SK-N-SH (cell line): ENCODE measurements around the gene TNS4. TPM values are rescaled to one million over a fixed set of nuclear protein-coding genes. Genes with fewer than 3 reads are reported as not detected.

ENCODE experiments used
- CTCF ChIA-PET: fragments of 300-600, 350-600 bp; formaldehyde crosslinking; extraction: SDS; loops from one replicate; lab custom pipeline; 2021; lab: Yijun Ruan, JAX
- POLR2A ChIA-PET: fragments of 350-600 bp; sonication (Branson Sonifier 250); formaldehyde crosslinking; extraction: SDS; loops from one replicate; lab custom pipeline; 2020; ENCODE audit warnings: antibody characterized with exemption, inconsistent platforms; lab: Yijun Ruan, JAX
- DNase-seq: peaks from one replicate; pipeline ENCODE4 v3.0.0; 2012
- H2AFZ ChIP-seq: fragments of 200-600 bp; sonication (generic); 2 replicates; pipeline ENCODE4 v1.8.1; 2016; ENCODE audit warnings: antibody characterized with exemption, mild to moderate bottlenecking, low read depth
- H3F3A ChIP-seq: fragments of 200-600 bp; sonication (generic); replicated peaks from 2 replicates; pipeline ENCODE3; 2016; ENCODE audit warnings: antibody characterized with exemption, mild to moderate bottlenecking; ENCODE audit not compliant: insufficient read depth
- H3K27ac ChIP-seq, 2 experiments: fragments of 200-500 bp in 1 of 2; fragments of 200-600 bp in 1 of 2; sonication (Bioruptor generic) in 1 of 2; sonication (generic), shearing (Covaris generic) in 1 of 2; 2 replicates each; pipeline versions ENCODE4 v1.5.1 to v1.6.1; 2014 to 2016; ENCODE audit warnings: low read depth in 2 of 2, inconsistent platforms in 1 of 2, low read length in 1 of 2, mild to moderate bottlenecking in 1 of 2, mixed read lengths in 1 of 2
- H3K27me3 ChIP-seq: fragments of 200-600 bp; sonication (generic), shearing (Covaris generic); 2 replicates; pipeline ENCODE4 v1.6.1; 2016; ENCODE audit warnings: mixed run types; ENCODE audit not compliant: insufficient read depth
- H3K36me3 ChIP-seq, 2 experiments: fragments of 200-500 bp in 1 of 2; fragments of 200-600 bp in 1 of 2; sonication (Bioruptor generic) in 1 of 2; sonication (generic) in 1 of 2; replicated peaks in 1 of 2; 2 replicates each; pipeline versions ENCODE3 to v1.5.1; 2014 to 2016; ENCODE audit warnings: low read length in 1 of 2, mild to moderate bottlenecking in 1 of 2; ENCODE audit not compliant: insufficient read depth in 2 of 2, control insufficient read depth in 1 of 2
- H3K4me1 ChIP-seq, 2 experiments: fragments of 200-500 bp in 1 of 2; fragments of 200-600 bp in 1 of 2; sonication (Bioruptor generic) in 1 of 2; sonication (generic), shearing (Covaris generic) in 1 of 2; 2 replicates each; pipeline versions ENCODE4 v1.5.1 to v1.6.1; 2014 to 2016; ENCODE audit warnings: low read depth in 1 of 2, low read length in 1 of 2, mixed run types in 1 of 2; ENCODE audit not compliant: insufficient read depth in 2 of 2, control insufficient read depth in 1 of 2
- H3K4me2 ChIP-seq: fragments of 200-600 bp; sonication (generic), shearing (Covaris generic); 2 replicates; pipeline ENCODE4 v1.6.1; 2017; ENCODE audit warnings: mixed run types
- H3K4me3 ChIP-seq, 2 experiments: fragments of 200-500 bp in 1 of 2; fragments of 200-600 bp in 1 of 2; sonication (Bioruptor generic) in 1 of 2; sonication (generic), shearing (Covaris generic) in 1 of 2; 2 replicates each; pipeline versions ENCODE4 v1.5.1 to v1.8.1; 2014 to 2016; ENCODE audit warnings: low read depth in 2 of 2, inconsistent platforms in 1 of 2, low read length in 1 of 2, mild to moderate bottlenecking in 1 of 2, mixed read lengths in 1 of 2, moderate library complexity in 1 of 2
- H3K79me2 ChIP-seq: fragments of 200-600 bp; sonication (generic); 2 replicates; pipeline ENCODE4 v1.8.1; 2017; ENCODE audit warnings: mild to moderate bottlenecking; ENCODE audit not compliant: insufficient read depth
- H3K9ac ChIP-seq: fragments of 200-600 bp; sonication (generic); 2 replicates; pipeline ENCODE4 v1.6.1; 2017; ENCODE audit warnings: mixed run types
- H3K9me2 ChIP-seq: fragments of 200-600 bp; sonication (generic); 2 replicates; pipeline ENCODE4 v1.6.1; 2017; ENCODE audit warnings: mixed run types
- H3K9me3 ChIP-seq: fragments of 200-600 bp; sonication (generic); 2 replicates; pipeline ENCODE4 v1.6.1; 2017; ENCODE audit warnings: mixed run types, mild to moderate bottlenecking, moderate library complexity
- H4K20me1 ChIP-seq: fragments of 200-600 bp; sonication (generic); 2 replicates; pipeline ENCODE4 v1.6.1; 2017; ENCODE audit warnings: mild to moderate bottlenecking, mixed run types; ENCODE audit not compliant: insufficient read depth
- CHD2 ChIP-seq: fragments of 150-350 bp; IDR thresholded peaks from 2 replicates; pipeline ENCODE4 v1.6.1; 2018; ENCODE audit warnings: low read length; ENCODE audit not compliant: partially characterized antibody
- CTCF ChIP-seq: fragments of 200-600 bp; sonication (generic); IDR thresholded peaks from 2 replicates; pipeline ENCODE4 v1.6.1; 2017; ENCODE audit warnings: antibody characterized with exemption, mild to moderate bottlenecking, moderate library complexity
- EP300 ChIP-seq, 2 experiments: IDR thresholded peaks; 2 replicates each; pipeline versions ENCODE4 v1.4.0 to v1.6.1; 2012; ENCODE audit warnings: borderline replicate concordance in 1 of 2, low read depth in 1 of 2, low read length in 1 of 2
- GATA2 ChIP-seq: sonication (generic); formaldehyde crosslinking; IDR thresholded peaks from 2 replicates; pipeline ENCODE4 v1.5.0; 2020; ENCODE audit warnings: mild to moderate bottlenecking, missing genetic modification reagents
- JUND ChIP-seq: IDR thresholded peaks from 2 replicates; pipeline ENCODE4 v1.4.0; 2012
- MAX ChIP-seq: IDR thresholded peaks from 2 replicates; pipeline ENCODE4 v1.4.0; 2012; ENCODE audit warnings: low read depth
- NFIC ChIP-seq: IDR thresholded peaks from 2 replicates; pipeline ENCODE4 v1.4.0; 2012; ENCODE audit warnings: borderline replicate concordance
- NRF1 ChIP-seq: IDR thresholded peaks from 2 replicates; pipeline ENCODE4 v1.6.1; 2012; ENCODE audit warnings: low read depth, mild to moderate bottlenecking, low read length
- RAD21 ChIP-seq: IDR thresholded peaks from 2 replicates; pipeline ENCODE4 v1.6.1; 2012; ENCODE audit warnings: mild to moderate bottlenecking, low read length
- RCOR1 ChIP-seq: fragments of 150-350 bp; IDR thresholded peaks from 2 replicates; pipeline ENCODE4 v1.6.1; 2017; ENCODE audit warnings: antibody characterized with exemption, low read length
- REST ChIP-seq: IDR thresholded peaks from 2 replicates; pipeline ENCODE4 v1.6.1; 2012; ENCODE audit warnings: mild to moderate bottlenecking, low read depth, low read length, moderate library complexity
- RFX5 ChIP-seq: IDR thresholded peaks from 2 replicates; pipeline ENCODE4 v1.6.1; 2012; ENCODE audit warnings: mild to moderate bottlenecking, improper control_type of control experiment, low read length
- TAF1 ChIP-seq: IDR thresholded peaks from 2 replicates; pipeline ENCODE4 v1.6.1; 2012; ENCODE audit warnings: low read depth, mild to moderate bottlenecking, low read length, moderate library complexity, borderline replicate concordance
- TEAD4 ChIP-seq: IDR thresholded peaks from 2 replicates; pipeline ENCODE4 v1.4.0; 2012; ENCODE audit warnings: mild to moderate bottlenecking, borderline replicate concordance; ENCODE audit not compliant: insufficient read depth
- USF1 ChIP-seq: IDR thresholded peaks from 2 replicates; pipeline ENCODE4 v1.4.0; 2012; ENCODE audit warnings: low read depth, borderline replicate concordance
- YY1 ChIP-seq: IDR thresholded peaks from 2 replicates; pipeline ENCODE4 v1.4.0; 2012; ENCODE audit warnings: low read depth, mild to moderate bottlenecking
- ZBTB33 ChIP-seq: IDR thresholded peaks from 2 replicates; pipeline ENCODE4 v1.4.0; 2012; ENCODE audit warnings: low read depth, borderline replicate concordance
- WGBS: methylation state at CpG from one replicate; pipeline ENCODE4 v1.1.6; 2017; ENCODE audit warnings: low lambda C conversion rate; 5-methylcytosine and 5-hydroxymethylcytosine counted together
- polyA plus RNA-seq, 3 experiments: library from polyadenylated mRNA; depleted of rRNA; stranded (reverse); fragments of >200 nt; gene quantifications; 2 replicates each; pipeline ENCODE4 v1.2.3, GENCODE V29; 2012

TNS4 gene
- polyA plus RNA-seq, 1 of the 3 experiments (the other 2 are of a cell fraction) = not detected

GRCh38 chr17:40522961-40523310, 21.5 kb upstream of the TNS4 start:
- POLR2A ChIA-PET = no interaction called here
- Histone ChIP-seq H3K4me2 (no peak overlapping the region), H3K4me3 (no peak overlapping the region), H2AFZ (no peak overlapping the region), H3K27me3 (no peaks in the 10 kb centered on the region), H3K9me3 (0 out of 2 replicates have a peak, but pooled peaks cover 6% of the 10 kb centered on the region), H3K4me1 (peaks cover 0 to 6% of the 10 kb centered on the region in 2 experiments; a peak in 2 of 4 replicates), H3K9me2 (no peaks in the 10 kb centered on the region), H4K20me1 (no peaks in the 10 kb centered on the region), H3K27ac (no peak overlapping the region), H3K79me2 (no peaks in the 10 kb centered on the region), H3K36me3 (no peaks in the 10 kb centered on the region), H3K9ac (no peak overlapping the region), H3F3A (peaks cover 19% of the 10 kb centered on the region)
- WGBS = 91% methylated on average over 5 of the region's 5 CpGs
- CTCF ChIA-PET = interaction anchor here (4.5 kb wide), 1 partner anchor 10 kb away, joined by 21 read pairs; no protein-coding TSS in a partner anchor
- no peak for TF ChIP-seq EP300 (IDR thresholded peaks at IDR 0.05; ENCODE audit: borderline replicate concordance in 1 of 2, low read depth in 1 of 2, low read length in 1 of 2)
- no peak for TF ChIP-seq USF1
- no peak for TF ChIP-seq JUND
- TF ChIP-seq MAX = no peak
- TF ChIP-seq TEAD4 = no peak
- no peak for TF ChIP-seq RAD21
- no peak for TF ChIP-seq TAF1
- no peak for TF ChIP-seq NFIC
- no peak for TF ChIP-seq ZBTB33
- no peak for TF ChIP-seq CHD2
- no peak for TF ChIP-seq YY1
- TF ChIP-seq NRF1 = no peak
- DNase-seq = no peak

- ChIA-PET CTCF (interaction anchor here (4.5 kb wide), 1 partner anchor 10 kb away, joined by 21 read pairs; no protein-coding TSS in a partner anchor), POLR2A (no interaction called here)
Observed at GRCh38 chr17:40522250-40522960, 21.0 kb upstream of the TNS4 start.

More at GRCh38 chr17:40522250-40522960, 21.0 kb upstream of the TNS4 start:
- Histone ChIP-seq H3K36me3 (no peaks in the 10 kb centered on the region), H3K4me2 (no peak overlapping the region), H3F3A (peaks cover 23% of the 10 kb centered on the region), H3K9me3 (0 out of 2 replicates have a peak, but pooled peaks cover 6% of the 10 kb centered on the region), H3K9me2 (no peaks in the 10 kb centered on the region), H3K4me3 (no peak overlapping the region), H3K79me2 (no peaks in the 10 kb centered on the region), H3K27me3 (no peaks in the 10 kb centered on the region), H3K4me1 (peaks cover 0 to 6% of the 10 kb centered on the region in 2 experiments; a peak in 2 of 4 replicates), H2AFZ (no peak overlapping the region), H3K27ac (no peak overlapping the region), H4K20me1 (no peaks in the 10 kb centered on the region), H3K9ac (no peak overlapping the region)
- no peak for TF ChIP-seq YY1
- TF ChIP-seq GATA2 = no peak
- TF ChIP-seq CHD2 = no peak
- TF ChIP-seq RCOR1 = no peak
- no peak for TF ChIP-seq MAX
- TF ChIP-seq REST = no peak
- no peak for TF ChIP-seq RFX5
- TF ChIP-seq CTCF = no peak
- no peak for DNase-seq
- 95% methylated on average over 7 of the region's 7 CpGs for WGBS
